ENCODE results near the gene APH1B.

- TF ChIP-seq ZNF660 (tag by site-specific recombination; IDR thresholded peaks at IDR 0.05) (no peak), OSR2 (tag by site-specific recombination; IDR thresholded peaks at IDR 0.05) (no peak), GLIS1 (tag by site-specific recombination; IDR thresholded peaks at IDR 0.05) (no peak), SP7 (tag by site-specific recombination; IDR thresholded peaks at IDR 0.05) (no peak), ZSCAN5A (tag by site-specific recombination; IDR thresholded peaks at IDR 0.05) (no peak), CTCF (tag by site-specific recombination; IDR thresholded peaks at IDR 0.05) (no peak), ZBTB21 (tag by site-specific recombination; IDR thresholded peaks at IDR 0.05) (no peak), RBAK (tag by site-specific recombination; IDR thresholded peaks at IDR 0.05) (no peak), ZNF175 (tag by site-specific recombination; IDR thresholded peaks at IDR 0.05) (no peak), ZNF138 (tag by site-specific recombination; IDR thresholded peaks at IDR 0.05; ENCODE audit: borderline replicate concordance) (no peak), ZNF692 (tag by site-specific recombination; IDR thresholded peaks at IDR 0.05) (no peak), ZNF37A (tag by site-specific recombination; IDR thresholded peaks at IDR 0.05) (no peak), ZBTB26 (tag by site-specific recombination; optimal IDR thresholded peaks at IDR 0.05) (no peak), ZNF24 (tag by site-specific recombination; IDR thresholded peaks at IDR 0.05) (no peak)
These were observed 58.3 kb downstream of the APH1B start for GRCh38 chr15:63335543-63336240.
